ENCODE measurements around the gene TTLL5. TPM values are rescaled to one million over a fixed set of nuclear protein-coding genes. Genes with fewer than 3 reads are reported as not detected.

TTLL5 gene
- total and polyA plus RNA-seq, 2 of the 13 experiments (the other 11 are each of a cell fraction or from before 2014, with no cell fraction given) = 11.8 to 18.8 TPM

DNA sequence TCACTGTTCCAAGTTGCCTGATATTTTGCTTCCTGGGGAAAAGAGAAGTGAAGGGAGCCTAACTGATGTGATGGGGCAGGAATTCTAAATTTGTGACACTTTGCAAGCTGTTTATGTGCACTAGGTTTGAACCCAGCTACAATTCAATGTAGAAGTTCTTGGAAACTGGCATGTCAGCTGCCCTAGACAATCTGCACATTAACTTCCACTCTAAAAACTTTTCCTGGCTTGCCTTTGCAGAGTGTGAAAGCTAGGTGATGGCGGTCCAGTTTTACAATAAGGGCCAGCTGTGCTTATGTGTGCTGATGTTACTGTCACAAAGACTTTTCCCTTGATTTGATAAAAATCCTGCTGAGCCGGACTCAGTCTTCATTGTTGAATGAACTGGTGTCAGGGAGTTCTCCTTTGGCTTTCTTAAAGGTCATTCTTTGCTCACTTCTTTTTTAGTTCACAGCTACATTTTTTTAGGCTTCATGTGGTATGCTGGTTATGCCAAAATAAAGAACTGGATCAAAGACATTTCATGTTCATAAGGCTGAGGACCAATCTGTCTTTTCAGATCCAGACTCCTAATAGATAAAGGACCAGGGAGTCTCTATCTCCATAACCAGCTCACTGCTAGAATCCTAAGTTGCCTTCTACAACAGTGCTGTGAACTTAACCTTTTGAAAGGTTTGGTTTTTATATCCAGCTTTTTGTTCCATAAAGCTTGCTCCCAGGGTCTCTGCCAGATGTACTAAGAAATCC, 187.3 kb downstream of the TTLL5 start:
- FAIRE-seq (no peak), ATAC-seq (no peak), DNase-seq (ENCODE audit: low spot score) (no peak)
- no TSS peak for BruUV-seq (replicated peaks)
- intact Hi-C loops (cut with micrococcal nuclease; ENCODE audit: unreplicated experiment) (no loop called here), in situ Hi-C loops (cut with HindIII; ENCODE audit: extremely low pct_ligation_motif_present, low pct_unique_long_range_greater_than_20kb) (no loop called here)
- ChIA-PET POLR2A (no interaction called here), CTCF (ENCODE audit: low intra/inter-chr PET ratio, low total read pairs) (no interaction called here)
- H3K4me3 ChIP-seq (replicated peaks in 1 of 3; ENCODE audit: insufficient read depth in 1 of 3, low read depth in 2 of 3, low read length in 3 of 3) = no peak overlapping the region
- no peaks in the 10 kb centered on the region for H3K79me2 ChIP-seq (ENCODE audit: insufficient read depth, low read length)
- H3K27ac ChIP-seq (ENCODE audit: extremely low read length, insufficient read depth, low read length) = no peak overlapping the region
- H3K4me1 ChIP-seq (ENCODE audit: insufficient read depth, low read length) = peaks cover 7% of the 10 kb centered on the region; the same call in 1 of the 2 replicates
- no peak overlapping the region for H2AFZ ChIP-seq (ENCODE audit: low read length)
- H3K27me3 ChIP-seq (ENCODE audit: control insufficient read depth in 1 of 2, insufficient read depth in 2 of 2, low read length in 2 of 2) = no peaks in the 10 kb centered on the region
- no peaks in the 10 kb centered on the region; a peak in 2 of 5 replicates for H3K36me3 ChIP-seq (replicated peaks in 1 of 2; ENCODE audit: control insufficient read depth in 1 of 2, insufficient read depth in 2 of 2, low read length in 2 of 2)
- H3K4me2 ChIP-seq (ENCODE audit: low read depth, low read length) = no peak overlapping the region
- H3K9ac ChIP-seq (ENCODE audit: insufficient read depth, low read depth, low read length) = no peak overlapping the region
- 97% methylated on average over 2 of the region's 2 CpGs for WGBS (ENCODE audit: low lambda C conversion rate)
- no peaks in the 10 kb centered on the region for H4K20me1 ChIP-seq (ENCODE audit: insufficient read depth, low read length)
- TF ChIP-seq ZNF180 (CRISPR knock-in tag; IDR thresholded peaks at IDR 0.05; ENCODE audit: borderline replicate concordance, low read depth) = no peak
- TF ChIP-seq ZFP41 (CRISPR knock-in tag; IDR thresholded peaks at IDR 0.05; ENCODE audit: borderline replicate concordance) = no peak
- TF ChIP-seq, protein P1, sequence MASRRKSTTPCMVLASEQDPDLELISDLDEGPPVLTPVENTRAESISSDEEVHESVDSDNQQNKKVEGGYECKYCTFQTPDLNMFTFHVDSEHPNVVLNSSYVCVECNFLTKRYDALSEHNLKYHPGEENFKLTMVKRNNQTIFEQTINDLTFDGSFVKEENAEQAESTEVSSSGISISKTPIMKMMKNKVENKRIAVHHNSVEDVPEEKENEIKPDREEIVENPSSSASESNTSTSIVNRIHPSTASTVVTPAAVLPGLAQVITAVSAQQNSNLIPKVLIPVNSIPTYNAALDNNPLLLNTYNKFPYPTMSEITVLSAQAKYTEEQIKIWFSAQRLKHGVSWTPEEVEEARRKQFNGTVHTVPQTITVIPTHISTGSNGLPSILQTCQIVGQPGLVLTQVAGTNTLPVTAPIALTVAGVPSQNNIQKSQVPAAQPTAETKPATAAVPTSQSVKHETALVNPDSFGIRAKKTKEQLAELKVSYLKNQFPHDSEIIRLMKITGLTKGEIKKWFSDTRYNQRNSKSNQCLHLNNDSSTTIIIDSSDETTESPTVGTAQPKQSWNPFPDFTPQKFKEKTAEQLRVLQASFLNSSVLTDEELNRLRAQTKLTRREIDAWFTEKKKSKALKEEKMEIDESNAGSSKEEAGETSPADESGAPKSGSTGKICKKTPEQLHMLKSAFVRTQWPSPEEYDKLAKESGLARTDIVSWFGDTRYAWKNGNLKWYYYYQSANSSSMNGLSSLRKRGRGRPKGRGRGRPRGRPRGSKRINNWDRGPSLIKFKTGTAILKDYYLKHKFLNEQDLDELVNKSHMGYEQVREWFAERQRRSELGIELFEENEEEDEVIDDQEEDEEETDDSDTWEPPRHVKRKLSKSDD (CRISPR knock-in tag; IDR thresholded peaks at IDR 0.05; ENCODE audit: low read depth) = no peak
- TF ChIP-seq NONO (IDR thresholded peaks at IDR 0.05) = no peak
- TF ChIP-seq NONO (CRISPR knock-in tag; conservative IDR thresholded peaks at IDR 0.05) = no peak
- TF ChIP-seq ZNF616 (CRISPR knock-in tag; IDR thresholded peaks at IDR 0.05; ENCODE audit: low read depth) = no peak
- TF ChIP-seq HIVEP1 (CRISPR knock-in tag; IDR thresholded peaks at IDR 0.05) = no peak
- TF ChIP-seq ZNF124 (CRISPR knock-in tag; IDR thresholded peaks at IDR 0.05) = no peak
- TF ChIP-seq ZKSCAN8 (CRISPR knock-in tag; IDR thresholded peaks at IDR 0.05; ENCODE audit: borderline replicate concordance) = no peak
- TF ChIP-seq ZNF660 (CRISPR knock-in tag; IDR thresholded peaks at IDR 0.05; ENCODE audit: borderline replicate concordance, low read depth) = no peak
- no peak for TF ChIP-seq RFXANK (CRISPR knock-in tag; IDR thresholded peaks at IDR 0.05)
- no peaks in the 10 kb centered on the region for H3K9me3 ChIP-seq (ENCODE audit: low read length)
